Breast epithelium (tissue), 4 donors: Measurements from ENCODE around the gene MAD2L1BP. TPM values are rescaled to one million over a fixed set of nuclear protein-coding genes. Genes with fewer than 3 reads are reported as not detected.

Source experiments
- DNase-seq, 2 donors: peaks; one replicate each; pipeline ENCODE4 v3.0.0-alpha.2; 2019; ENCODE audit warnings: low spot score in 2 of 2
- H3K27ac ChIP-seq, 2 donors: fragments of 200-600 bp; sonication (generic) in 1 of 2; one replicate each; pipeline ENCODE4 v1.5.1; 2016 to 2019; ENCODE audit warnings: mild to moderate bottlenecking in 1 of 2
- H3K27me3 ChIP-seq, 2 donors: fragments of 200-600 bp; sonication (generic) in 1 of 2; one replicate each; pipeline versions ENCODE4 v1.5.1 to v1.6.0; 2017 to 2019; ENCODE audit warnings: control low read depth in 1 of 2, mild to moderate bottlenecking in 1 of 2
- H3K36me3 ChIP-seq: fragments of 200-600 bp; one replicate; pipeline ENCODE4 v1.5.1; 2019
- H3K4me1 ChIP-seq, 2 donors: fragments of 200-600 bp; sonication (generic); one replicate each; pipeline ENCODE4 v1.5.1; 2016 to 2019; ENCODE audit warnings: control low read depth in 1 of 2
- H3K4me3 ChIP-seq, 3 donors: fragments of 200-600 bp; sonication (generic); 1 replicate in 2 of 3; 2 replicates in 1 of 3; pipeline ENCODE4 v1.5.1; 2016 to 2019; ENCODE audit warnings: mild to moderate bottlenecking in 3 of 3, moderate library complexity in 2 of 3
- H3K9me3 ChIP-seq, 2 donors: fragments of 200-600 bp; sonication (generic) in 1 of 2; one replicate each; pipeline ENCODE4 v1.5.1; 2016 to 2019; ENCODE audit warnings: control low read depth in 1 of 2
- CTCF ChIP-seq, 3 donors: fragments of 450-650 bp; IDR thresholded peaks; one replicate each; pipeline ENCODE4 v1.5.1; 2016 to 2017; ENCODE audit warnings: antibody characterized with exemption in 3 of 3, mild to moderate bottlenecking in 3 of 3, moderate library complexity in 3 of 3
- POLR2A ChIP-seq: fragments of 450-650 bp; IDR thresholded peaks from one replicate; pipeline ENCODE4 v1.6.1; 2016; ENCODE audit warnings: antibody characterized with exemption, mild to moderate bottlenecking, moderate library complexity
- POLR2AphosphoS5 ChIP-seq, 3 donors: sonication (generic); formaldehyde crosslinking; IDR thresholded peaks; one replicate each; pipeline ENCODE4 v1.6.1; 2017; ENCODE audit warnings: antibody characterized with exemption in 3 of 3
- intact Hi-C: fragments of 100-400 bp; cut with DNase I; formaldehyde crosslinking; loops from one replicate; pipeline ENCODE4 v1.15.1; 2023; ENCODE audit warnings: low total_unique reads
- total RNA-seq, 3 donors: library from RNA; depleted of rRNA; stranded (reverse); fragments of >200 nt; gene quantifications; one replicate each; pipeline ENCODE4 v1.1.0, GENCODE V29; 2016

The MAD2L1BP gene
- total RNA-seq, 3 donors from 2014 or later: 33.4 to 53.0 (median 33.4) TPM

GRCh38 chr6:43687437-43688347, 52.1 kb downstream of the MAD2L1BP start, which contains the start of gene MRPS18A:
TSS of gene MRPS18A (minus strand) at chr6:43687791. CDS start at chr6:43687779, 12 bp downstream.
- peak within 1 kb of the TSS; percentile 79 to 88 for H3K27ac ChIP-seq
- H3K4me1 ChIP-seq: peaks cover 3 to 6% of the 10 kb centered on the region in 2 donors
- peak in 2 of 3 donors; percentile 53 to 84 for TF ChIP-seq POLR2AphosphoS5 (IDR thresholded peaks at IDR 0.05)
- no peak for TF ChIP-seq CTCF (IDR thresholded peaks at IDR 0.05)
- TF ChIP-seq POLR2A: peak; percentile 23
- DNase-seq: peak; percentile 73 to 83
- H3K9me3 ChIP-seq: no peaks in the 10 kb centered on the region
- no peaks in the 10 kb centered on the region for H3K27me3 ChIP-seq
- no peaks in the 10 kb centered on the region for H3K36me3 ChIP-seq
- intact Hi-C loops: no loop called here
- H3K4me3 ChIP-seq: peak within 1 kb of the TSS; percentile 72 to 90 (median 86)

GRCh38 chr6:43689421-43689820, 53.8 kb downstream of the MAD2L1BP start:
- TF ChIP-seq POLR2AphosphoS5 (IDR thresholded peaks at IDR 0.05) (no peak), CTCF (IDR thresholded peaks at IDR 0.05) (no peak), POLR2A (no peak)
- no peaks in the 10 kb centered on the region for H3K27me3 ChIP-seq
- no peak for DNase-seq
- H3K9me3 ChIP-seq: no peaks in the 10 kb centered on the region
- H3K27ac ChIP-seq: no peak overlapping the region
- H3K4me1 ChIP-seq: peaks cover 3 to 6% of the 10 kb centered on the region in 2 donors
- intact Hi-C loops: no loop called here
- no peak overlapping the region for H3K4me3 ChIP-seq
- no peaks in the 10 kb centered on the region for H3K36me3 ChIP-seq

Other genes with a start within 250 kb of the MAD2L1BP start
- gene ABCC10, start 208.3 kb upstream of the MAD2L1BP start, total RNA-seq: 10 to 100 TPM in 2 of 3 donors, 1 to 10 TPM in 1; 9.0 to 19.9 (median 12.1) TPM
- 1 to 10 TPM in 2 of 3 donors, not detected in 1; 3.6 to 8.9 TPM for gene DLK2, start 180.3 kb upstream of the MAD2L1BP start, total RNA-seq
- 10 to 100 TPM; 18.6 to 21.8 (median 21.3) TPM for gene TJAP1, start 158.3 kb upstream of the MAD2L1BP start, total RNA-seq
- gene LRRC73, start 125.5 kb upstream of the MAD2L1BP start, total RNA-seq: under 1 TPM in 2 of 3 donors, not detected in 1; 0.29 to 0.33 TPM
- 100 to 1,000 TPM in 1 of 3 donors, 10 to 100 TPM in 2; 89.5 to 100 (median 96.2) TPM for gene YIPF3, start 118.9 kb upstream of the MAD2L1BP start, total RNA-seq
- gene POLR1C, start 118.8 kb upstream of the MAD2L1BP start, total RNA-seq: 10 to 100 TPM; 18.9 to 38.8 (median 38.7) TPM
- 10 to 100 TPM; 16.5 to 28.8 (median 27.2) TPM for gene XPO5, start 59.8 kb upstream of the MAD2L1BP start, total RNA-seq
- 10 to 100 TPM in 1 of 3 donors, 1 to 10 TPM in 2; 8.6 to 13.0 (median 9.8) TPM for gene POLH, start 59.7 kb upstream of the MAD2L1BP start, total RNA-seq
- 10 to 100 TPM; 41.4 to 58.0 (median 43.6) TPM for gene GTPBP2, start 6.6 kb upstream of the MAD2L1BP start, total RNA-seq
- gene RSPH9, start 9.2 kb downstream of the MAD2L1BP start, total RNA-seq: not detected
- gene MRPS18A, start 52.0 kb downstream of the MAD2L1BP start, total RNA-seq: 10 to 100 TPM; 37.7 to 63.2 (median 40.6) TPM
- gene VEGFA, start 134.4 kb downstream of the MAD2L1BP start, total RNA-seq: 100 to 1,000 TPM; 123 to 230 (median 132) TPM